Stimulated activated CD4-positive, alpha-beta T cell treated with anti-CD3 and anti-CD28 coated beads, Interleukin-4, amount 100 ng/mL, for 1 hour (primary cell): ENCODE measurements around the gene PPARGC1A.

Experiments
- DNase-seq: peaks from one replicate; pipeline ENCODE4 v3.0.0-alpha.2; 2020

Gene PPARGC1A

DNA sequence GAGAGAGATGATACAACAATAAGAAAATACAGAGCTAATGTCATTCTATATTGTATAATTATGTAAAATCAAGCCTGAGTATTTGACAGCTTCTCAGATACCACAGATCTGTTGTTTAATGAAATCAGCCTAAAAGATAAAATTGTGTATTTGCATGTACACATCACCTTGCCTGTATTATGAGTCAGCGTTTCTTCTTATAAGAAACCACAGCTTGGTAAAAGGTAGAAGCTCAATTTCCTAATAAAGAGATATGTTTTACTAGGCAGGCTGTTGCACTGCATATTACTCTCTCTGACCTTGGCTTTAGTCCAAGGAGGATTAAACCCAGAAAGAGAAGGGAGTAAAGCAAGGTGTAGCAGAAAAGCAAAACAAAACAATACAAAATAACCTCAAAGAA lies 121.3 kb downstream of the PPARGC1A start:
- DNase-seq, result no peak

DNA sequence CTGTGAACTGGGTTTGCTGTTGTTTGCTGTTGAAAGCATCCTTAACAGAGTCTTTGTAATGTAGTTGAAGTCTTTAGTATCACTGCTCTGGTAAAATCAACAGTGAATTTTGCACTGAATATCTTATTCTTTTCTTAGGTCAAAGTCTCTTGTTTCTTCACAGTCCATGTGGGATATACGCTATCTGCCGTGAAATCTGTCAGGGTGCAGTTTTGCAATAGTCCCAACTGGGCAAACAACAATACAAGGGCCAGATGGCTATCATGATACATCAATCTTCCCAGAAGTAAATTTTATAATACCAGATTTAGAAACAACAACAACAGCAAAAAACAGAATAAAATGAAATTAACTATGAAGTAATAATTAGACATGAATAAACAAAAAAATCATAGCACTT lies 123.5 kb downstream of the PPARGC1A start:
- no peak for DNase-seq

DNA sequence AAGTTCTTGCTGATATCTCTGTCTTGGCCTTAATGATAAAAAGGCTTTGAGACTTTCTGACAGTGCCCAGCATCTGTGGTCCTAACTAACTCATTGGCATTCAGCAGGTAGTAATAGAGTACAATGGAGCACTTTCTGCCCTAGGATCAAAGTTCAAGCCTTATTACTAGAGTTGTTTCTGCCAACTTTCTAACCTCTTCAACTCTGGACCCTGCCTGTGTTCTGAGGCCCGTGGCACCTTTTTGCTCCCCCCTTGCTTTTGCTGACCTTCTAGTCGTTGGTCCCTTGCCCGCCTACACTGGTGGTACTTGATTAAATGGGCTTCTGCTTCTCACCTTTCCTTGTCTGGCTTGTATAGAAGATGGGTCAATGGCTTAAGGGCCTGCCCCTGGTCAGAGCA lies 126.3 kb downstream of the PPARGC1A start:
- no peak for DNase-seq

DNA sequence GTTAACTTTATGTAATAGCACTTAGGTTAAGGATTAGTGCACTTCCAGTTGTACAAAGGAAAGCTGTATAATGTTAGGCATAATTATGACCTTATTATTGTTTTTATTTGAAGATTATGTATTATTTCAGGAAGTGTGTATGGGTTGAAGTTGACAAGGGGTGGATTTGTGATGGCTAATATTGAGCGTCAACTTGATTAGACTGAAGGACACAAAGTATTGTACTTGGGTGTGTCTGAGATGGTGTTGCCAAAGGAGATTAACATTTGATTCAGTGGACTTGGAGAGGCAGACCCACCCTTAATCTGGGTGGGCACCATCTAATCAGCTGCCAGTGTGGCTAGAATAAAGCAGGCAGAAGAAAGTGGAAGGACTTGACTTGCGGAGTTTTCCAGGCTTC lies 127.3 kb downstream of the PPARGC1A start:
- DNase-seq, result no peak

DNA sequence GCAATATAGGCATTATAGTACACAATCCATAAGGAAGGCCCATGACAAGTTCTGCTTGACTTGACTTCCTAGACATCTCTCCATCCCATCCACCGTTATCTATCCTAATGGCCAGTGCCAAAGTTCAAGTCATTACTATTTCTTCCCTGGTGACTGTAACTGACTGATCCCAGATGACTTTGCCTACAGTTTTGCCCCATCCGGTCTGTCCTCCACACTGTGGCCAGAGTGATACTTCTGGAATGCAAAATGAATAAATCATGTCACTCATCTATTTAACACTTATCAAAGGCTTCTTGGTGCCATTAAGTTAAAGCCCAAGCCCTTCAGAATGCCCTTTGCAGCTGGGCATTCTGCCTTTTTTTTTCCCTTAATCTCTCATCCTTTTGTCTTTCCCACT lies 130.8 kb downstream of the PPARGC1A start:
- DNase-seq, result no peak

DNA sequence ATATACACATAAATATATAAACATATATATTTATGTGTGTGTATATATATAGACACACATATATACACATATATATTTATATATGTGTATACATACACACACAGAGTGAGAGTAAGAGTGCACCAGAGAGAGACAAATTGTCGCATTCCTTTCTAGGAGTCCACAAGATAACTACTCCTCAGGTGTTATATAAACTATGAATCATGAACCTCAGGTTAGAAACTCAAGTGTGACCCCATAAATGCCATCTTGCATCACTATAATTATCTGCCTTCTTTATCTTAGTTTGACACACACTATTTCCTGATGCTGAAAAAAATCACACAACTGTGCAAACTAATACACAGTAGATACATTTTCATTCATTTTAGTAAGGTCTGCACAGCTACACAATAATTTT lies 135.2 kb downstream of the PPARGC1A start:
- no peak for DNase-seq

DNA sequence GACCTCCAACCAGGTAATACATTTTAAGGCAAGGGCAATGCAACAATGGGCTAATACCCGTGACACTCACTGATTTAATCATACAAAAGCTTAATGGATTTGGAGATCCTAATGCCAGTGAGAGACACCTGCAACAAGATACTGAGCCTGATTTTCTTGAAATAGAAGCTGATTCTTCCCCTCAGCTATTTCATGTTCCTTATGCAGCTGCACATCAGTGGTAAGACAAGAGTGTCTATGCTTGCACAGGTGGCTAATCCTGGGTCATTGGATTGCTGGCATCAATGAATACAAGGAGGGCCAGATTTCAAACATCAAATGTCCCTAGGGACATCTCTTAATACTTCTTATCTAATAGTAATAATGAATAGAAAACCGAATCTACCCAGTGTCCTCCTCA lies 139.7 kb downstream of the PPARGC1A start:
- no peak for DNase-seq

DNA sequence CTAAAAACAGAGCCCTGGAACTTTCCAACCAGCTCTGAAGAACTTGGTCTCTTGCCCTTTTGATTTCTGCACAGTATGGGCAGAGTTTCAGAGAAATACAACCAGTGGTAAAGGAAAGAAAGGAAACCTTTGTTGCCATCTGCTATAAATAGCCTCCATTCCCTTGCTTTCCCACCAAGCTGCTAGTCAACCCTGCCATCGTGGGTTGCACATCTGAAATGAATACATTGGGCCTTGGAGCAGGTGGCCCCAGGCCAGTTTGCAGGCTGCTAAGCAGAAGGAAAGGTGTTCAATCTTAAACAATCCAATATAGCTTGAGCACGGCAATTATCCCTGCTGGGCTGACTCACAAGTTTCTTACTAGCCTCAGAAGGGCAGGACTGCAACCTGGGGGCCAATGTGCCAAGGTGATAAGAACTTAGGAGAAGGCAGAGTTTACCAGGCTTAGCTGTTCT lies 142.5 kb downstream of the PPARGC1A start:
- DNase-seq, result no peak

DNA sequence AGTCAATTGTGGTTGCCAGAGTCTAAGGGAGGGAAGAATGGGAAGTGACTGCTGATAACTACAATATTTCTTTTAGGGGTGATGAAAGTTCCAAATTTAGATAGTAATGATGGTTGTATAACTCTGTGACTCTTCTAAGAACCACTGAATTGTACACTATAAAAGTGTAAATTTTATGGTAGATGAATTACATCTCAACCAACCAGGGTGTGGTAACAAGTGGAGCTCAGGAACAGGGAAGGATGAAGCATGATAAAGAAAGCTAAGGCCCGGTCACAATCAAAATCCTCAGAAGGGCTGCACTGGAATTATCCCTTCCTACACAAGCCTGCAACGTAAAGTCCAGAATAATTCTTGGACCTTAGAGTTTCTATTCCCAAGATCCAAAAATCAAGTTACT lies 143.2 kb downstream of the PPARGC1A start:
- DNase-seq, result no peak

DNA sequence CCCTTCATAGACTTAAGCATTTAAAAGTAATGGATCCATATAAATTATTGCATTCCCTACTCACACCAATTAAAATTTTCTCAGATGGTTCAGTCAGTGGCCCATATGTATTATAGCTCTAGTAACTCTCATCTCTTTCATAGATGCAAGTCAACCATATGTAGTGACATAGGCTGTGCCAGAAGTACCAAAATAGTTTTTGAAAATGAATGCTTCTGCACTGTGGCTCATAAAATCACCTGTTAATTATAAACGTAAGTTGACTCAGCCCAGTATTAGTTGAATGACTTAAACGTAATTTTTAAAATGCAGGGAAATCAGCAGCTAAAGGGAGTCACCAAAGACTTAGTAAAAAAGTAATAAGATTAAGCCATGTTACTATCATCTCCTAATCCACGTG lies 143.8 kb downstream of the PPARGC1A start:
- no peak for DNase-seq

DNA sequence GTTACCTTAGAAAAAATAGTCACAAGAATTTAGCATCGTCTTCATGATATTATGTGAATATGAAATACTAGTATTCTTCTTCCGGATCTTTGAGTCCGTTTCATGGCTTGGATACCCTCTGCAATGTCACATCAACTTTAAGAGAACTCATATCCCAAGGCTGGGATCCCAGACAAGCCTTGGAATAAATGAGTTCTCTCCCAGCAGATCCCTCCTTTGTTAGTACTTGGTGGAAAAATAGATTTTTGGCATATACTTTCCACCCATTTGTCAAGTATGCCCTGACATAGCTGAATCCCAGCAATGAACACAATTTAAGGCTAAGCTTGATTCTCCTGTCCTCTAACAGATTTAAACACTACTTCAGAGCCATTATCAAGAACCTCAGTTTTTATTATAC lies 144.5 kb downstream of the PPARGC1A start:
- no peak for DNase-seq
